GM21447 (cell line): ENCODE results near the gene RHOT1.
A peak's percentile ranks its signal among the peaks of the same experiment; 100 is the strongest.
"Not testable (repeated sequence)": the region's sequence is repeated elsewhere in the genome, so short reads cannot be mapped to it uniquely, and the experiment has no call there.

Experiments
- ATAC-seq: cut with Tn5 transposase; IDR thresholded peaks from one replicate; pipeline ENCODE4 v1.9.1; 2021; ENCODE audit not compliant: unreplicated experiment

Gene RHOT1

DNA sequence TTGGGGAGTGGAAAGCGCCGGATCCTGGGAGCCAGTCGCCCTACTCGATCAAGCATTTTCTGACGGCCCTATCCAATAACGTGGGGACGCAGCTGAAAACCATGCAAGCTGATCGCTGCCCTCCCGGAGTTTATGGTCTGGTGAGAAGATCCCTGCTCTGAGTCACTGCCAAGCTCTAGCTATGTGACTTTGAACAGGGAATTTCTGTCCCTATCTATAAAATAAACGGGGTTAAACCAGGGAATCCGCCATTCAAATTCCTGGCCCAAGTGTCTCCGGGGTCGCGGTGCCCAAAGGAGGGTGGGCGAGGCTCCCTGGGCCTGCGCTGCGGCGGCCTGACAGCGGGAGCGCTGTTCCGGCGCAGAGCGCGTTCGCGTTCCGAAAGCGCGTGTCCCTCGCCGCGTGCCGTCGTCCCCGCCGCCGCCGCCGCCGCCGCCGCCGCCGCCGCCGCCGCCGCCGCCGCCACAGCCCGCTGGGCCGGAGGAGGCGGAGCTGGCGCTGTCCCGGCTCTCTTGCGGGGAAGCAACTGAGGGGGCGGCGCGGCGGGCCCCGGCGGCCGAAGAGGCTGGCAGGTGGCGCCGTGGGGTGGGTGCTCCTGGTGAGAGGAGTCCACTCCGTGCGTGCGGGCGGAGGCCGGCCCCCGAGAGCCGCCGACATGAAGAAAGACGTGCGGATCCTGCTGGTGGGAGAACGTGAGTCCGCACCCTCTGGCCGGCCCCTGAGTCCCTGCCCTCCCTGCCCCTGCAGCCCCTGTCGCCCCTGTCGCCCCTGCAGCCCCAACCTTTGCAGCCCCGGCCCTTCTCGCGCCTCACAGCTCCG lies at the start of gene RHOT1:
Gene RHOT1 (plus strand): TSS at position 465 of the 819 bp plus-strand sequence. CDS start 191 bp downstream, at position 656.
- ATAC-seq, result peak; percentile 65

DNA sequence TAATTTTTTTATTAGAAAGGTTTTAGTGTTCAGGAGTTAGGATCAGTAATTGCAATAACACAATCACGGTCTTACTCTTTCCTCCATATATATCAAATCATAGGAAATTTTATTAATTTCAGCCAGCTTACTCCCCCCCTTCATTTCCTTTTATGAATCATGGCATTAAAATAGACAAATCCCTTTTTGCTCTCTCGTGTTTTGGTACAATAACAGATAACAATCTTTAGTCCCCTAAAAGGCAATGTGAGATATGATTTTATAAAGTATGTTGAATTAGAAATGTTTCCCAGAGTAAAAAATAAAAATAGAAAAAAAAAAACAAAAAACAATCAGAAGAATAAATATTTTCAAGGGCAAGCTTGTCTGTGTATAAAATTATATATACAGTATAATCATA lies 42.6 kb upstream of the RHOT1 start:
- ATAC-seq, result no peak

DNA sequence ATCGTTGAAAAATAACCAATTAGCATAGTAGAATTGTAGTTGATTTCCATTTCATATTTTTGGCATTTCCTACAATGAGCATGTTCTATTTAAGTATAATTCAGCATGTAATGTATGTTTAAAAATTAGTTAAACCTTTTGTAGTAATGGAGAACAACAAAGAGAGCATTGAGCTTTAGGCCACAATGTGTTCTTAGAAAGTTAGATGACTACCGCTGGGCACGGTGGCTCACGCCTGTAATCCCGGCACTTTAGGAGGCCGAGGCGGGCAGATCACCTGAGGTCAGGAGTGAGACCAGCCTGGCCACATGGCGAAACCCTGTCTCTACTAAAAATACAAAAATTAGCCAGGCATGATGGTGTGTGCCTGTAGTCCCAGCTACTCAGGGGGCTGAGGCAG lies 42.0 kb upstream of the RHOT1 start:
- not testable (repeated sequence) for ATAC-seq

DNA sequence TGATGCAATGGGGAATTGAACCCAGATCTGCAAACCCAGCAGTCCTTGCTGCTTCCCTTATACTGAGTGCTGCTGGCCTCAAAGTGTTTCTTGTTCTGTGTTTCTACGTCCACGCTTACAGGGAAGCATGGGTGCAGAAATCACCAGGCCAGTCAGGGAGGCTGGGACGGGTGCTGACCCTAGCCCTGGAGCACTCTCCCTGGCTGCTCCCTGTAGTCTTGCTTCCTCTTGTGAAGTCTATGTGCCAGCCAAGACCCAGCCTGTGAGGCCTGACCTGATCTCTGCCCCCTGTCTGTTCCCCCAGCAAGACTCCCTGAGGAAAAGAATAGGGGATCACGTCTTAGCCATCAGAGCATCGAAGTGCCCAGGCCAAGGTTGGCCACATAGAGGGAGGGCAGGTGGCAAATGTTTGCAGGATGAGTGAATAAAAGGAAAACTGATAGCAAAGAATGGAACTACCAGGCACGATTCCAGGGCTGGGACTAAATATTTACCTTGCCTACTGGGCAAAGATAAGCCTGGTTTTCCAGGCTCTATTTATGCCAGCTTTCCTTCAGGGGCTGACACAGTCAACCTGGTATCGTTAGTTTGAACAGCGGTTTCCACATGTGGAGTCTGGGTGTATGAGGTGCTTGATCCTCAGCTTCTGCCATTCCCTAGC lies 41.2 kb upstream of the RHOT1 start:
- no peak for ATAC-seq

DNA sequence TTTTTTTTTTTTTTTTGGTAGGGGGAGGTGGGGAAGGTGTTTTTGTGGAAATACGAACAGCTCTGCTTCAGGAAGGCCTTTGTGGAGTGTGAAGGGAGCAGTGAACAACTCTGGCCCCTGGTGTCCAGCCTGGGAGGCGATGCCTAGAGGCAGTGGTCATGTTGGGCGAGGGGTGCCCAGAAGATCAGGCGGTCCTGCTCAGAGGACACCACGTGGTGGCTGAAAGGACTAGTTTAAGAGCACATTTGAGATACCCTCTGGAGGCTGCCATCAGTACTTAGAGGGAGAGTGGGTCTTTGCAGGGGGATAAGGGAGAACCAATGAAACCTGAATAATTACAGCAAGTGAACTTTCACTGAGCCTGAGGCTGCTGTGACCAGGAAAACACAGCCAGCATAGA lies 40.1 kb upstream of the RHOT1 start:
- no peak for ATAC-seq

DNA sequence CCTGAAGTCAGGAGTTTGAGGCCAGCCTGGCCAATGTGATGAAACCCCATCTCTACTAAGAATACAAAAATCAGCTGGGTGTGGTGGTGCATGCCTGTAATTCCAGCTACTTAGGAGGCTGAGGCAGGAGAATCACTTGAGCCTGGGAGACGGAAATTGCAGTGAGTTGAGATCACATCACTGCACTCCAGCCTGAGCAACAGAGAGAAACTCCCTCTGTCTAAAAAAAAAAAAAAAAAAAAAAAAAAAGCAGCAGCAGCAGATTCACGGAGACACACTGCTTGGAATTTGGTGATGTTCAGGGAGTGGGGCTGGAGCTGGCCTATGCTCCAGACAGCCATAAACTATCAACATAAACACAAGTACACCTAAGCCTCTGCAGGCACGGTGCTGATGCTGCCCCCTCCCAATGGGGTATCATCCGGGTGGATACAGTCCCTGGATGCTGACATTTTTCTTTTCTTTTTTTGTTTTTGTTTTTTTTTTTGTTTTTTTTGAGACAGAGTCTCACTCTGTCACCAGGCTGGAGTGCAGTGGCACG lies 39.6 kb upstream of the RHOT1 start:
- ATAC-seq, result no peak

DNA sequence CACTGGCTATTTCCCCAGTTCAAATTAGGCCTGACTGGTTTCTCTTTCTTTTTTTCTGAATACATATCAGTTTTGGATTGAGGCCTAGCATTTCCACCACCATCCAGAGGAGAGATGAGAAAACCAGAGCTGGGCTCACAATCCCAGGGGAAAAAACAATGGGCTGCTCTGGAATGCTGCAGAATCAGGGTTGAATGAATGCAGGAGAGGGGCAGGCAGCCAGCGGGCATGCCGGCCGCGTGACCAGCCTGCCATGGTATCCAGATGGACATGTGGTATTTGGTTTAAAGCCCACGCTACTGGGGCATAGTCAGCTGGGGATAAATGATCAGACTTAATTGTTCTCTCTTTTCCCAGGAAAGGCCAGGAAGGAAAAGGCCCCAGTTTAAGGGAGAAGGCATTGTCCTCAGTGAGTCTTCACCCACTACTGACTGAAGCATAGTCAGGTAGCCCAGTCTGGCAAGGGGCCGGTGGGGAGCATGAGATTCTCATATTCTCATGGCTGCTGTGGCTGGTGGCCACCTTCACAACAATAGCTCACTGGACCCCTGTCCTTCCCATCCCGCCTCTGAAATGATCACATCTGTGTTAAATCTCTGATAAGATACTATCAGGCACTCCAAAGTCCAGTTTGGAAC lies 38.7 kb upstream of the RHOT1 start:
- no peak for ATAC-seq

DNA sequence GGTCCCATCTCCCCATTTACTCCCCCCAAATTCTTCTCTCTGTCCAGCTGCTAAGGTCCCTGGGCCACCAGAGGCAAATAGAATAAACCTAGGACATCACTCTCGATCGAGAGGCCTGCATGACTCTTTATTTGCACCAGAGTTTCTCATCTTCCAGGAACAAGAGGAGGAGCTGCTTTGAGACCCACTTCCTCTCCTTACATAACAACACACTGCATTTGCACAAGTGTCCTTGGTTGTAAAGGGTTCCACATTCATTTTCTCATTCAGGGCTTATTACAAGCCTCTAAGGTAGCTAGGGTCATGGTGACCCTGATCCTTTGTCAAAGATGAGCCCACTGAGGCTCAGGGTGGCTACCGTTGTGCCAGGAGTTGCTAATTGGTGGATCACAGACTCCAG lies 38.1 kb upstream of the RHOT1 start:
- no peak for ATAC-seq

DNA sequence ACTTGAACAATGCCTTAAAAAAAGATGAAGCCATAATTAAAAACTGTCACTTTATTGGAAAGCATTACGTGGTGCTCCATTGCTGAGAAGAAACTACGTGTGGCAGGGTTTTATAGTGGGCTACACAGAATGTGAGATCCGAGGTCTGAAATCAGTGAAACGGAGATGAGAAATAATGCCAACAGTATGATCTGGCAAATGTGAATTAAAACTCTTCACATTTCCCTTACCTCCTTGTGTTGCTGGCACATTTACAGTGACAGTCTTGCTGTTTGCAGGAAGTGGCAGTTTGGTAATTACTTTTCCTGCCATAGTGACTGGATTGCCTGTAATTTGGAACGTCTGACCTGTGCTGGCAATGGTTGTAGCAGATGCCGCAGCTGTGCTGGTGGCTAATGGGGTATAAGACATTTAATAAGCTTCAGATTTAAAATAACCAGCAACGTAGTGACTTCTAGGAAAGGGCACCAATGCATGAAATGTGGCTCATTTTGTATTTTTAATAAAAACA lies 35.8 kb upstream of the RHOT1 start:
- not testable (repeated sequence) for ATAC-seq

DNA sequence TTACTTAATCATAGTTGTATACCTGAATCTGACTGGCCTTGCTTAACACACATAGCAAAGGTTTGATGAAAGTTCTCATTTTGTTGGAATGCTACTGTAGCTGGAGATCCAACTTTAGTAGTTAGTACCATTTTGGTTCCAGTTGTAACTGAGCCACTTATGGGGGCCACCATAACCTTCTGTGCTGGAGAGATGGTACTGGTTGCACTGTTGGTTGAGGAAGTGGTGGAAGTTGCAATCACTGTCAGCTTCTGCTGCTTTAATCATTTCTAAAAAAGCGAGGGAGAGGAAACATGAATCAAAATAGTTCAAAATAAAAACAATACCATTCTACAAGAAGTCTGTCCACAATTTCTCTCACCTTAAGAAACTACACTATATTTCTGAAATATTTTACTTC lies 35.1 kb upstream of the RHOT1 start:
- ATAC-seq, result not testable (repeated sequence)

DNA sequence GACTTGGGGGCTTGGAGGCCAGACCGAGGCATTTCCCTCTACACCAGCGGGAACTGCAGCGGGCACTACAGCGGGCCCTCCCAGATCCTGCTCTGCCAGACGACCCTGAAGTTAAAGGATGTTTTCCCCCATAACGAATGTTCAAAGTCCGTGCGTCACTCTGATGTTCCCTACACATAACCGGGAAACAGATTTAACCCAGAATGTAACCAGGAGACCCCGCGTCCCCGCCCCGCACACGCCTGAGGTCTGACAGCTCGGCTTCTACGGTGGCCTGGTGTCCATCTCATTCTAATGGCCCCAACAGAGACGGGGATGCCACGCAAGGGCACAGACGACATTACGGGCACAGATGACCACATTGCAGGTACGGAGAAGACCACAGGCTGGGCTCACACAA lies 31.7 kb upstream of the RHOT1 start:
- ATAC-seq, result no peak

DNA sequence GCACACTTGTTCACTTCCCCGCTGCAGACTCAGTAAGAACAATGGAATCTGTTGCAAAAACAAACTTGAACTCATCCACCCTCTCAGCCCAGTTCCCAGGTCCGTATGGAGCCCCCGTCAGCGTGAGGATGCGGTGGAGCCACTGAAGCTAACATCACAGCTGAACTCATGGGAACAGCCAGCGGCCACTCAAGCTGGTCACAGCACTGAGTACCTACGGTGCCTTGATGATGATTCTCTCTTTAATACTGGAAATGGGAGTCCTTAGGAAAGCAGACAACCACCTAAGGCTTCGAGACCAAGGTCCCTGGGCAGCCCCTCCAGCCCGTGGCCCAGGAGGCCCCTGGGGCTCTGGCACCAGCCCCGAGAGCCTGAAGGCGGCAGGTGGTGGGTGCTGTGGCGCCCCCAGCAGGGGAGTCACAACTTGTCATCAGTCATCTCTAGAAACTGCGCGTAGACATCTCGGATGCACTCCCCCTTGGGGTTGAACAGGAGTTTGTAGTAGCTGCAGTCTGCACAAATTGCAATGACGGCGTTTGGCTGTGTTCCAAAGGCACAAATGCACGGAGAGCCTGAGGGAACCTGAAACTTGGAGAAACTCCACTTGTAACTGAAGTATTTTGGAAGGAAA lies 31.0 kb upstream of the RHOT1 start:
- no peak for ATAC-seq

DNA sequence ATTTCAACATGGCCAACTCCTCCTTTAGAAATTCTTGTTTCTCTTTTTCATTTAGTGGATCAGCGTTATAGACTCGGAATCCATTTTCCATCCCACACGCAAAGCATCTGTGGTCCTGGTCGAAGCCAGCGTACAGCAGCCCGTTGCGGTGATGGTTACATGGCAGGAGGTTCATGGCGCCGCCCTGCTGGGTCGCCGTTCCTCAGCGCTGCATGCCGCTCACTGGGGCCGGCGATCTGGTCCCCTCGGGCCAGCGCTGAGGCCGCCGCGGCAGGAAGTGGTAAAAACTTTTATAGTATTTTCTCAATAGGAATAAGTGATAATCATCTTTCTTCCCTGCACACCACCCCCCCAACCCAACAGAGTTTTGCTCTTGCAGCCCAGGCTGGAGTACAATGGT lies 29.9 kb upstream of the RHOT1 start:
- no peak for ATAC-seq

DNA sequence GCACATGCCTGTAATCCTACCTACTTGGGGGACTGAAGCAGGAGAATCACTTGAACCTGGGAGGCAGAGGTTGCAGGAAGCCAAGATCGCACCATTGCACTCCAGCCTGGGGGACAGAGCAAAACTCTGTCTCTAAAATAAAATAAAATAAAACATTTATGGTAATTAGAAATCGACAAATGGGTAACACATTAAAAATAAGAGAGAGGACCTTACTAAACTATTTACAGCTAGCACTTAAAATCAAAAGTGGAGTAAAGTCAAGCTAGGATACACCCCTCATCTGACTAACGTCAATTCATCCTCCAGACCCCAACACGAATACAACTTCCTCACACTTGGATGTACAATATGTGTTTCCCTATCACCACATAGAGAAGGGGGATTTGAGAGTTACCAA lies 27.8 kb upstream of the RHOT1 start:
- no peak for ATAC-seq

DNA sequence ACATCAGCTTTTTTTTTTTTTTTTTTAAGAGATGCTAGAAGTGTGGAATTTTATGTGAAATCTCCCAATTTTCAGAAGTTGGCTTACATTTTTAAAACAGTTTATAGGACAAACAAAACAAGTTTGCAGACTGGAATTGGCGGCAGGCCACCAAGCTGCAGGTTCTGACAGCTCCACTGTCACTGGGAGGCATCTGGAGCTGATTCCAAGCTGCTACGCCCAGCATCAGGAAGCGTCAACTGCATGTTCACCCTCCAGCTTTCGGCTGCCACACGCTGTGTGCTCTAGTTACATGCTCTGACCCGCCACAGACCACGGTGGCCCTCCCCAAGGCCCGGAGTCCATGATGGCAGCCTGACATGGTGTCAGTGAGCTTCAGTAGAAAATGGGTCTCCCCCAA lies 26.8 kb upstream of the RHOT1 start:
- not testable (repeated sequence) for ATAC-seq

DNA sequence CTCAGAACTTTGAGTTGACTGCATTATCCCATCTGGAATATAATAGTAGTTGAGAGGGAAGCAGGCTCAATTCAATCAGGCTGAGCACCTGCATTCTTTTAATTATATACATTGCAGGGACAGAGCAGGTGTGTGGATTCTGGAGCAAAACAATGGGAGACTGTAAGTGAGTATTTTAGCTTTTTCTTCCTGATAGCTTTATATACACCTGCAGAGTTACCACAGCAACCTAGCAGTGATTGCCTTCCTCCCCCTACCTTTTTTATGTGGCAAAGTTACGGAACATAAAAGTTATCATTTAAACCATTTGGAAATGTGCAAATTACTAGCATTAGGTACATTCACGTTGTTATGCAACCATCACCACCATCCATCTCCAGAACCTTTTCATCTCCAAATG lies 25.4 kb upstream of the RHOT1 start:
- ATAC-seq, result no peak

DNA sequence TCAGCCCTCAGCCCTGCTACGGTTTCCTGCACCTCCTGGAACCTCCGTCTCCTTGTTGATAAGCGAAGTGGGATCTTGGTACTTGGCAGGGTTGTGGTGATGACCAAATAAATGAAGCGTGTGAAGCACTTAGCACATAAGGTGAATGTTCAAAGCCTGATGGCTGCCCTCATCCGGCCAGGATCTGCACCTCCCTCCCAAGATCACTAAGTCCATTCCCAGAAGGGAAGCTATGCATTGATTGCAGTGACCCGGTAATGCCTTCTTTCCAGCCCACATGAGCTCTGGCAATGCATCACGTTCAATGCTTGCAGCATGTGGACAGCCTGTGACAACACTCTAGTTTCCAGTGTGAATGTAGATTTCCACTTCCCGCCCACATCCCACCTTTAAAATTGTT lies 24.9 kb upstream of the RHOT1 start:
- ATAC-seq, result no peak

DNA sequence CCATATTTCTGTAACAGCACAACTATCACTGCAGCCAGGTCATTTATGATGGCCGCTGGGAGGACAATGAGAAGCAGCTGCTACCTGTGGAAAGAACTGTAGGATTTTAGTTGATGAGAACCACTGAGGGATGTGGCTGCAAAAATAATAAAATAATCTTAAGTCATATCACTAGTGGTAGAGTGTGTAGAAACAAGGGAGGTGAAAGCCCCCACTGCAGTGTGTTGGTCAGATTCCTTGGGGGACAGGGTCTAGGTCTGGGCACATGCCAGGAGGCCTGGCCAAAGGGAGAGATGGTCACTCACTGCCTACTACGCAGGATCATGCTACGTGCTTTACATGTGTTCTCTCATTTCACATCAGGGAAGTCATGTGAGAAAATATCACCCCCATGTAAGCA lies 24.2 kb upstream of the RHOT1 start:
- not testable (repeated sequence) for ATAC-seq

DNA sequence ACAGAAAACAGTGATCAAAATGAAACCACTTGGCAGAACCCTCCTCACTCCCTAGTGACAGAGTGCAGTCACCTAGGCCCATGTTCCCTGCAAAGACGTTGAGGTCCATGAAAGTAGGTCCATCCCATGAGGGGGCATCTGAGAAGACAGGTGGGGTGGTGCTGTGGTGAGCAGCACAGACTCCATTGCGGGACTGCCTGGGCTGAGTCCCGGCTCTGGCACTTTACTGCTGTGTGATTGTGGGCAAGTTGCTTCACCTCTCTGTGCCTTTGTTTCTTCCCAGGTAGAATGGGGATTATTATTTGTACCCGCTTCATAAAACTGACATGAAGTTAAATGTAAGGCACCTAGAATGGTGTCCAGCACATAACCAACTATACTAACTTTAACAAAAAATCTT lies 23.5 kb upstream of the RHOT1 start:
- ATAC-seq, result no peak

DNA sequence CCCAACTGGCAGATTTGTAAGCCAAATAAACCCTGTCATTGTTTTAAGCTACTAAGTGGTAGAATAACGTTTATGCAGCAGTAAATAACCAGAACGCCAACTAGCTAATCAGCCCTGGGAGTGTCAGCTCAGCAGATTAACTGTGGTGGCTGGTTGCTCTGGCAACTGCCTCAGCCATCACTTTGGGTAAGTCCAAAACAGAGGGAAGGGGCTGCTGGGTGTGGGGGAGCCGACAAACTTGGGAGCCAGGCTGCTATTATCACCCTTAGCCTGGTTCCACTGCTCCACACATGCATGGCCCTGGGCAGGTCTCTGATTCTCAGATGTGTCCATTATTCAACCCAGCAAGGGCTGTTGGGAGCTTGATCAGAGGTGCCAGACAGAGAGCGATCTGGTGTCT lies 22.2 kb upstream of the RHOT1 start:
- ATAC-seq, result no peak

DNA sequence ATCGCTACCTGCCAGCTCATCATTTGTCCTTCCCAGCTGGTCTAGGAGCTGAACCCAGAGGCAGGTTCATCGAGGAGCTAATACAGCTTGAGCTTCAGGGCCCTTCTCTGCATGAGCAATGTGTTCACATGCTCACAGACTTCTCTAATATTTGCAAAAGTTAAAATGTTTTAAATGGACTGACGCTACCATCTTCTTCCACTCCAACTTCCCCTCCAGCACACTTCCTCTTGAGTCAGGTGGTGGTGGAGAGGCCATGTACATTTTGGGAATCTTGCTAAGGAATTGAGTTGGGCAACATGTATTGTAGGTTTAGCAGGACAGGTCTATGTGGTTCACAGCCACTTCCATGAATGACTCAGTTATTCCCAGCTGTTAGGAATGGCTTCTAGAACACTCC lies 21.6 kb upstream of the RHOT1 start:
- no peak for ATAC-seq
